Thymus (tissue), 11 donors: ENCODE data around the gene GATAD2B. TPM values are rescaled to one million over a fixed set of nuclear protein-coding genes. Genes with fewer than 3 reads are reported as not detected.
A peak's percentile ranks its signal among the peaks of the same experiment; 100 is the strongest.

ENCODE experiments used
- DNase-seq, 9 donors: peaks; one replicate each; pipeline ENCODE4 v3.0.0-alpha.2; 2013; ENCODE audit warnings: low spot score in 9 of 9, low read depth in 6 of 9, missing footprints in 1 of 9
- H3K27ac ChIP-seq, 2 donors: one replicate each; pipeline ENCODE4 v1.5.1; 2013; ENCODE audit warnings: control low read depth in 1 of 2, low read depth in 1 of 2, low read length in 1 of 2, mild to moderate bottlenecking in 1 of 2, moderate library complexity in 1 of 2
- H3K27me3 ChIP-seq, 2 donors: one replicate each; pipeline ENCODE4 v1.5.1; 2013; ENCODE audit warnings: low read length in 1 of 2; ENCODE audit not compliant: control insufficient read depth in 2 of 2, insufficient read depth in 1 of 2
- H3K36me3 ChIP-seq, 2 donors: one replicate each; pipeline ENCODE4 v1.5.1; 2013; ENCODE audit warnings: low read length in 1 of 2, mild to moderate bottlenecking in 1 of 2, moderate library complexity in 1 of 2; ENCODE audit not compliant: control insufficient read depth in 2 of 2, insufficient read depth in 2 of 2
- H3K4me1 ChIP-seq, 2 donors: one replicate each; pipeline ENCODE4 v1.5.1; 2013; ENCODE audit warnings: low read length in 2 of 2; ENCODE audit not compliant: control insufficient read depth in 2 of 2, insufficient read depth in 2 of 2
- H3K4me3 ChIP-seq, 2 donors: one replicate each; pipeline ENCODE4 v1.5.1; 2013; ENCODE audit warnings: low read length in 2 of 2, control low read depth in 1 of 2, mild to moderate bottlenecking in 1 of 2
- H3K9me3 ChIP-seq, 2 donors: one replicate each; pipeline ENCODE4 v1.5.1; 2013; ENCODE audit warnings: low read length in 1 of 2, mild to moderate bottlenecking in 1 of 2; ENCODE audit not compliant: control insufficient read depth in 2 of 2, insufficient read depth in 1 of 2
- WGBS: extraction: QIAGEN DNeasy Blood & Tissue Kit; methylation state at CpG from one replicate; pipeline ENCODE4 v1.1.7; 2013; 5-methylcytosine and 5-hydroxymethylcytosine counted together
- polyA plus RNA-seq: library from polyadenylated mRNA; stranded (reverse); fragments of 200-250 nt; gene quantifications from one replicate; pipeline ENCODE4 v1.2.3, GENCODE V29; 2013
- total RNA-seq: library from RNA; stranded (reverse); fragments of 120-200 nt; gene quantifications from one replicate; pipeline ENCODE4 v1.2.4, GENCODE V29; 2013
- donor health status: healthy.

Gene GATAD2B
- total and polyA plus RNA-seq, 2 donors: 6.6 to 11.9 TPM

DNA sequence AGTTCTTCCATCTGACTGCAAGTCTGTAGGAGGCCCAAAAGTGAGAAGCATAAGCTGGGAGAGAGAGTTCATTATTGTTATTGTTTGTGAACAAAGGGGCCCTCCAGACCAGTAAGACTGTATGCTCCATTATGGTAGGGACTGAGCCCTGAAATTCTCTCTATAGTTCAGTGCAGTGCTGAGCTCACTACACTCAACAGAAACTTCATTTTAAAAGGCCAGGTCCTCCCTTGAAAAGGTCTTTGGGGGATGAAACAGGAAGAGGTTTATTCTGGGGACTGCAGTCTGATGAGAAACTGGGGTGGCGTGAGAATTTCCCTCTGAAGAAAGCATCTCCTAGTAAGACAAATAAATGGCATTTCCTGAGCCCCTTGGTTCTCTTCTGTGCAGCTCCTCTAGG is 5.5 kb upstream of the GATAD2B start:
- Histone ChIP-seq H3K9me3 (no peaks in the 10 kb centered on the region), H3K27ac (no peak overlapping the region), H3K27me3 (no peaks in the 10 kb centered on the region), H3K4me1 (peaks cover 2 to 9% of the 10 kb centered on the region in 2 donors), H3K36me3 (peaks cover 29 to 42% of the 10 kb centered on the region in 2 donors), H3K4me3 (no peak overlapping the region)
- no peak for DNase-seq
- 98% methylated on average over 1 of the region's 1 CpG for WGBS

DNA sequence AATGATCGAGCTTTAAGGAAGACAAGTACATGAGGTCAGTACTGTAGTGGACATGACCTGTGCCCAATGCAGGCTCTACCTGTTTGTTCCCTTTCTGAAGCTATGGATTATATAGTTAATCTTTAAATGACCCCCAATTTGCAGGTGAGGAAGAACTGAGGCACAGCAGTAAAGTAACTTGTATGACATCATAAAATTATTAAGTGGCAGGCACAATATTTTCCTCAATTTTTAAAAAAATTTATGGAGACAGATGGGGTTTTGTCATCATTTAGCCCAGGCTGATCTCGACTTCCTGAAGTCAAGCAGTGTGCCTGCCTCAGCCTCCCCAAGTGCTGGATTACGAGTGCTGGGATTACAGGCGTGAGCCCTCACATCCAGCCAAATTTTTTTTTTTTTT is 3.6 kb upstream of the GATAD2B start:
- Histone ChIP-seq H3K27ac (no peak overlapping the region), H3K27me3 (no peaks in the 10 kb centered on the region), H3K36me3 (peaks cover 15 to 28% of the 10 kb centered on the region in 2 donors), H3K9me3 (no peaks in the 10 kb centered on the region), H3K4me3 (no peak overlapping the region), H3K4me1 (peaks cover 5 to 14% of the 10 kb centered on the region in 2 donors)
- 96% methylated on average over 4 of the region's 4 CpGs for WGBS
- no peak for DNase-seq

DNA sequence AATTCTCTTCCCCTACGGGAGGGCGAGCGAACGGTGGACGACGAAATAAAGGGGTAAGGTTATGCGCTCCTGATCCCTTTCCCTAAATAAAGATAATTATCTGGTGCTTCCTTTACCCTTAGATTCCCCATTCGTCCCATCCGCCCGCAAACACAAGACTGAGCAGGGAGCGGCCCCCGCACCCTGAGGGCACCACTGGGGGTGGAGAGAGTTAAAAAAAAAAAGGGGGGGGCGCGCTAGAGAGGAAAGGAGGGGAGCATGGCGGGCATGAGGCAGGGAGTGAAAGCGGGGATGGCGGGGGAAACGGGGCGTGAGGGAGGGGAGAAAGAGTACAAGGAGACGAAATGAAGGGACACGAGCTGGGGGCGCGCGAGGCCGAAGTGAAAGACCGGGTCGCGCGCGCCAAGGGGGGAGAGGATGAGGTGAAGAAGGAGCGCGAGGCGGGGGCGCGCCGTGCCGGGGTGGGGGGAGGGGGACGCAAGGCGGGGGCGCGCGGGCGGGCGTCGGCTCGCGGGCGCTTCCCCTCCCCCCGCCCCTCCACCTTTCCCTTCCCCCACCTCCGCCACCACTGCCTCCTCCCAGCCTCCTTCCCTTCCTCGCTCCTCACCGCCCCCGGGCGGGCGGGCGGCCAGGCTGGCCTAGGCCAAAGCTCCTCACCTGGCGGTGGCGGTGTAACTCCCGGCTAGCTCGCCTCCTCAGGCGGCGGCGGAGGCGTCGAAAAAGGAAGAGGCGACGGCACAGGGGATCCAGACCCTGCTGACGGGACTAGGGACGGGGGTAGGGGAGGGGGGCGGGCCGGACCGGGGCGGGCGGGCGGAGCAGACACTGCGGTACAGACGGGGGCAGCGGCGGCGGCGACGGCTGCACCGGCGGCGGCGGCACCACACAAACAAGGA is 448 bp downstream of the GATAD2B start:
- H3K9me3 ChIP-seq: no peaks in the 10 kb centered on the region
- H3K4me1 ChIP-seq: peaks cover 28 to 36% of the 10 kb centered on the region in 2 donors
- H3K36me3 ChIP-seq: peaks cover 3 to 17% of the 10 kb centered on the region in 2 donors
- WGBS: under 1% methylated on average over 83 of the region's 86 CpGs
- peak in 7 of 9 donors; percentile 27 to 90 (median 73) for DNase-seq
- H3K4me3 ChIP-seq: peak overlapping the region; percentile 83 to 89
- H3K27ac ChIP-seq: peak overlapping the region; percentile 97 to 98
- H3K27me3 ChIP-seq: no peaks in the 10 kb centered on the region

DNA sequence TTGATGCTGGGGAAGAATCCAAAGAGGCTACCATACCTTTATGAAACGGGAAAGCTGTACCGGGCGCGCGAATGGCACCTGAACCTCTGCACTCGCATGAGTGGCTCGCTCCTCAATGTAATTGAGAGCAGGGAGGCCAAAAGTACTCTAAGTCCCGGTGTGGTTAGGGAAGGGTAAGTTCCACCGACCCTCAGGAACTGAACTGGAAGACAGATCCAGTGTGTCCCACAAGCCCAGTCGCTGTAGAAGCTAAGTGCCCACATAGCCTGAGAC is 1.0 kb downstream of the GATAD2B start:
- Histone ChIP-seq H3K9me3 (no peaks in the 10 kb centered on the region), H3K27ac (peak overlapping the region; percentile 81 to 97), H3K4me3 (peak overlapping the region; percentile 83 to 89), H3K36me3 (peaks cover 3 to 17% of the 10 kb centered on the region in 2 donors), H3K4me1 (peaks cover 28 to 36% of the 10 kb centered on the region in 2 donors), H3K27me3 (no peaks in the 10 kb centered on the region)
- DNase-seq: peak in 1 of 9 donors; percentile 8
- 4% methylated on average over 10 of the region's 10 CpGs for WGBS

DNA sequence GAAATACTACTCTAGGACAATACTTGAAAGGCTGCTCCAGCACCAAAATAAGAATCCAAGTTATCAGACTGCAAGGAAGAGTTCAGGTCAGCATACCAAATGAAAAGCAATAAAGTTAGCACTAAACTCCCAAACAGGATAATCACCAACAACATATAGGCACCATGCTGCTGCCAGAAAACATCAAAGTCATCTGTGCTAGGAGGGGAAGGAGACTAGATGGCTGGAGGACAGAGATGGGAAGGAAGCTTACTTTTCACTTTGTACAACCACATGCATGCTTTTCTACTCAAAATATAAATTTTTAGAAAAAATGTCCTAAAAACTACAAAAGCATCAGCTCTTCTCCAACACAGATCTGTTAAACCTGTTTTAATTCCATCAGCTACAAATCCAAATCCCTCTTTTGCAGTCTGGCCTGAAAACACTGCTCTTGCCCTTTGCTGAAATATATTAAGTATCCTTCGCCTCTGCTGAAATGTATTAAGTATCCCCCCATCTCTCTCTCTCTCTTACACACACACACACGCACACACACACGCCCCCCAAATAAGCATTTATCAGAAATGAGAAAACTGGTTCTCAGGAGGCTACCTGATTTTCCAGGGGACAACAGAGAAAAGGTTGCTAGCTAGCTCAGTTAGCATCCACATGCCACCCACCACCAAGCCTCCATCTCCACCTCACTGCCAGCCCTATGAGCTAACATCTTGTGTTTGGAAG is 1.5 kb downstream of the GATAD2B start:
- Histone ChIP-seq H3K27ac (peak overlapping the region; percentile 60 to 97), H3K36me3 (peaks cover 3 to 19% of the 10 kb centered on the region in 2 donors), H3K4me3 (peak overlapping the region; percentile 83 to 89), H3K27me3 (no peaks in the 10 kb centered on the region), H3K9me3 (no peaks in the 10 kb centered on the region), H3K4me1 (peaks cover 28 to 36% of the 10 kb centered on the region in 2 donors)
- 42% methylated on average over 3 of the region's 3 CpGs for WGBS
- peak in 2 of 9 donors; percentile 9 to 16 for DNase-seq

DNA sequence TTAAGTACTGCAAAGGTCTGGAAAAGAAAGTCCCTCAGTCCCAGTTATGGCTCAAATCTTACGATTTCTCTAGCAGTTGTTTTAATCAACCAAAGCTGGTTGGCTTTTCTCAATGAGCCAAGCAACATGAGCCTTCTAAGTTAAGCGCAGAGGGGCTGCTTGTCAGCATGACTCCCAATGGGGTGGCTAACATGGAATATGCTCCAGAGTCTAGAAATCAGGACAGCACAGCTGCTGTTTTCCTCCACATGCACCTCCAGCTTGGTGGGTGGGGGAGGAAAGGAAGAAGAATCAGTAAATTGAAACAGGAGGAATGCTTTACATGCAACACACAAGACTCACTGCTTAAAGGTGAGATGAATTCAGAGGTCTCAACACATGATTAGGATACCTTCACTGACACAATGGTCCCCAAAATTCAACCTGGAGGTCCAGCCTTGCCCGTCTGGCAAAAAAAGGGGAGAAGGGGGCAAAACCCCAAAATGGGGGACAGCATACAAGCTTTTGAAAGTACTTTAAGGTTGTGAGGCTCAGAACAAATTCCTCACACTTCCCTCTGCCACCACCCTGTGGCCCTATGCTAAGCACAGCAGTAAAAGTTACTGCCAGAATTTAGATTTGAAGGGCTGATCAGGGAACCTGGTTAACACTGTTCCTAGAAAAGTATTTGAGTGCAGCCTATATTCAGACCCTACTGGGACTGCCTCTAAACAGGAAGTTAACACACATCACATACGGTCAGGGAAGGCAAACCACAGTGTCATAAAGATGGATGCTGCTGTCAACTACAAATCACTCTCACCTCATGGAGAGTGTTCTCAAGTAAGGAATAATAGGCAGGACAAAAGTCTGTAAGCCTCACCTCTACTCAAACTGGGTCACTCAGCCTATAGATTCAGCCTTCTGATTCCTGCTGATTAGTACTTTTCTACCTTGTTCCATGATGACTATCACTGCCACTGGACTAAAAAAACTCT is 2.6 kb downstream of the GATAD2B start:
- H3K27ac ChIP-seq: peak overlapping the region; percentile 25 to 97
- DNase-seq: peak in 3 of 9 donors; percentile 33 to 57 (median 37)
- peaks cover 28 to 36% of the 10 kb centered on the region in 2 donors for H3K4me1 ChIP-seq
- peak overlapping the region; percentile 83 to 89 for H3K4me3 ChIP-seq
- WGBS: 52% methylated on average over 4 of the region's 4 CpGs
- no peaks in the 10 kb centered on the region for H3K27me3 ChIP-seq
- no peaks in the 10 kb centered on the region for H3K9me3 ChIP-seq
- H3K36me3 ChIP-seq: peaks cover 7 to 24% of the 10 kb centered on the region in 2 donors

DNA sequence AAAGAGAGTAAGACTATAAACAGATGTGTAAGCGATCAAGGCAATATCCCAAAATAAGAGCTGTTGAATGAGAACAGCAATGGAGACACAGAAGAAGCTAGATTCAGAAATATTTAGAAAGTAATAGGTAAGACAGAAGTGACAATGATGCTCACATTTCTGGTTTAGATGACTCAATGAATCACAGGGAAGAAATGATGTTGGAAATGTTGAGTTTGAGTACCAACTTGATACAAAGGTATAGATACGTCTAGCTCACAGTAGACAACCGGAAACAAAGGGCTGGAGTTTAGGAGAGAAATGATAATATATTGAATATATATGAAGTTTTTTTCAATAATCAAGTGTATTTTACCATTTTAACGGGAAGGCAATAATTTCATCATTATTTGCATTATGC is 6.5 kb downstream of the GATAD2B start:
- Histone ChIP-seq H3K4me1 (peaks cover 21 to 22% of the 10 kb centered on the region in 2 donors), H3K27ac (no peak overlapping the region), H3K4me3 (no peak overlapping the region), H3K9me3 (no peaks in the 10 kb centered on the region), H3K36me3 (peaks cover 7 to 24% of the 10 kb centered on the region in 2 donors), H3K27me3 (no peaks in the 10 kb centered on the region)
- 98% methylated on average over 4 of the region's 4 CpGs for WGBS
- no peak for DNase-seq

DNA sequence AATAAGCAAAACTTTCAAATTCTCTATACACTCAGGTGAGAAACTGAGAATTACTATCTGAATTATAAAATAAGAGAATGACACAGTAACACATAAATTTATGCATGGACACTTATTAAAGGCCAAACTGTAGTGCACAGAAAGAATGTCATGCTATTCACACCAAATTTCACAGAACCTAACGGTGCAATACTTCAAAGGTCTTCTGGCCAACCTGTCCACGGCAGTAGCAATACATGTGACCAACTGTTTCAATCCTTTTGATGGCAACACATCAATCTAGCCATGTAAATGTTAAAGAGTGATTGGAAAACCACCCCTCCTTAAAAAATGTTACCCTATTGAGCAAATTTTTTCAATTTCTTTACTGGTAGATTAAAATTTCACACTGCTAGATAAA is 10.4 kb downstream of the GATAD2B start:
- H3K4me1 ChIP-seq: no peaks in the 10 kb centered on the region
- peaks cover 10 to 17% of the 10 kb centered on the region in 2 donors for H3K36me3 ChIP-seq
- no peaks in the 10 kb centered on the region for H3K9me3 ChIP-seq
- no peaks in the 10 kb centered on the region for H3K27me3 ChIP-seq
- H3K4me3 ChIP-seq: no peak overlapping the region
- no peak for DNase-seq
- H3K27ac ChIP-seq: no peak overlapping the region
- 91% methylated on average over 2 of the region's 2 CpGs for WGBS
